ENCODE data around the gene HAVCR1.

DNA sequence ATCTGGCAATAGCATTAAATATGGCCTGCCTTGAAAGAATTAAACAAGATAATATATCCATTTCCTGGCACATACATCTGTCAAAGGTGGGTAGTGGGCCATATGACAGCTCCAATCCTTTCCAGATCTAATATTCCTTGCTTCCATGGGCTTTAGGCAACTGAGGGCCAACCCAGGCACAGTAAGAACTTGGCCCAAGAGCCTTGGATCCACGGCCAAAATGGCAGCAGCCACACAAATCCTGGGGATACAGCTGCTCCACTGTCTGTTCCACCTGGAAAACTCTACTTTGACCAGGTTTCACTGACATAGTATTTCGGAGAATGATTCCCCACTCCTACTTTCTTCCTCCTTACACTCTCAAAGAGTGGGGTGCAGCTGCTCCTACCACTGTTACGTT, 13.3 kb downstream of the HAVCR1 start:
- TF ChIP-seq, protein P1, sequence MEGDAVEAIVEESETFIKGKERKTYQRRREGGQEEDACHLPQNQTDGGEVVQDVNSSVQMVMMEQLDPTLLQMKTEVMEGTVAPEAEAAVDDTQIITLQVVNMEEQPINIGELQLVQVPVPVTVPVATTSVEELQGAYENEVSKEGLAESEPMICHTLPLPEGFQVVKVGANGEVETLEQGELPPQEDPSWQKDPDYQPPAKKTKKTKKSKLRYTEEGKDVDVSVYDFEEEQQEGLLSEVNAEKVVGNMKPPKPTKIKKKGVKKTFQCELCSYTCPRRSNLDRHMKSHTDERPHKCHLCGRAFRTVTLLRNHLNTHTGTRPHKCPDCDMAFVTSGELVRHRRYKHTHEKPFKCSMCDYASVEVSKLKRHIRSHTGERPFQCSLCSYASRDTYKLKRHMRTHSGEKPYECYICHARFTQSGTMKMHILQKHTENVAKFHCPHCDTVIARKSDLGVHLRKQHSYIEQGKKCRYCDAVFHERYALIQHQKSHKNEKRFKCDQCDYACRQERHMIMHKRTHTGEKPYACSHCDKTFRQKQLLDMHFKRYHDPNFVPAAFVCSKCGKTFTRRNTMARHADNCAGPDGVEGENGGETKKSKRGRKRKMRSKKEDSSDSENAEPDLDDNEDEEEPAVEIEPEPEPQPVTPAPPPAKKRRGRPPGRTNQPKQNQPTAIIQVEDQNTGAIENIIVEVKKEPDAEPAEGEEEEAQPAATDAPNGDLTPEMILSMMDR (IDR thresholded peaks at IDR 0.05), result no peak
- TF ChIP-seq, protein P2, sequence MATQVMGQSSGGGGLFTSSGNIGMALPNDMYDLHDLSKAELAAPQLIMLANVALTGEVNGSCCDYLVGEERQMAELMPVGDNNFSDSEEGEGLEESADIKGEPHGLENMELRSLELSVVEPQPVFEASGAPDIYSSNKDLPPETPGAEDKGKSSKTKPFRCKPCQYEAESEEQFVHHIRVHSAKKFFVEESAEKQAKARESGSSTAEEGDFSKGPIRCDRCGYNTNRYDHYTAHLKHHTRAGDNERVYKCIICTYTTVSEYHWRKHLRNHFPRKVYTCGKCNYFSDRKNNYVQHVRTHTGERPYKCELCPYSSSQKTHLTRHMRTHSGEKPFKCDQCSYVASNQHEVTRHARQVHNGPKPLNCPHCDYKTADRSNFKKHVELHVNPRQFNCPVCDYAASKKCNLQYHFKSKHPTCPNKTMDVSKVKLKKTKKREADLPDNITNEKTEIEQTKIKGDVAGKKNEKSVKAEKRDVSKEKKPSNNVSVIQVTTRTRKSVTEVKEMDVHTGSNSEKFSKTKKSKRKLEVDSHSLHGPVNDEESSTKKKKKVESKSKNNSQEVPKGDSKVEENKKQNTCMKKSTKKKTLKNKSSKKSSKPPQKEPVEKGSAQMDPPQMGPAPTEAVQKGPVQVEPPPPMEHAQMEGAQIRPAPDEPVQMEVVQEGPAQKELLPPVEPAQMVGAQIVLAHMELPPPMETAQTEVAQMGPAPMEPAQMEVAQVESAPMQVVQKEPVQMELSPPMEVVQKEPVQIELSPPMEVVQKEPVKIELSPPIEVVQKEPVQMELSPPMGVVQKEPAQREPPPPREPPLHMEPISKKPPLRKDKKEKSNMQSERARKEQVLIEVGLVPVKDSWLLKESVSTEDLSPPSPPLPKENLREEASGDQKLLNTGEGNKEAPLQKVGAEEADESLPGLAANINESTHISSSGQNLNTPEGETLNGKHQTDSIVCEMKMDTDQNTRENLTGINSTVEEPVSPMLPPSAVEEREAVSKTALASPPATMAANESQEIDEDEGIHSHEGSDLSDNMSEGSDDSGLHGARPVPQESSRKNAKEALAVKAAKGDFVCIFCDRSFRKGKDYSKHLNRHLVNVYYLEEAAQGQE (IDR thresholded peaks at IDR 0.05; ENCODE audit: insufficient read depth in 1 of 2, low read depth in 2 of 2, low read length in 1 of 2), result no peak
- no peak for TF ChIP-seq POLR2AphosphoS5 (IDR thresholded peaks at IDR 0.05; ENCODE audit: low read depth, low read length)
- no peak for TF ChIP-seq SIN3A (IDR thresholded peaks at IDR 0.05; ENCODE audit: borderline replicate concordance, insufficient read depth, low read depth, low read length)
